ENCODE measurements around the gene ERF.

ERF gene

DNA sequence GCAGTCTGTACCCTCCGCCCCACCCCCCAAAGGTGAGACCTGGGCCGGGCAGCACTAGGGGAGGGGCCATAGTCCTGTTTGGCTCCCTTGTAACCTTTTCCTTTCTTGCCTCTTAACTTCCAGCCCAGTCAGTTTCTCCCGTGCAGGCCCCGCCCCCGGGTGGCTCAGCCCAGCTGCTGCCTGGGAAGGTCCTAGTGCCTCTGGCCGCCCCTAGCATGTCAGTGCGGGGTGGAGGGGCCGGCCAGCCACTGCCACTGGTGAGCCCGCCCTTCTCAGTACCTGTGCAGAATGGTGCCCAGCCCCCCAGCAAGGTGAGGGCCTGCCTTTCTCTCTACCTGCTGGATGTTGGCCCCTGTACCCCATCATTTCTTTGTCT is 36.5 kb upstream of the ERF start:
- TF ChIP-seq, protein P1, sequence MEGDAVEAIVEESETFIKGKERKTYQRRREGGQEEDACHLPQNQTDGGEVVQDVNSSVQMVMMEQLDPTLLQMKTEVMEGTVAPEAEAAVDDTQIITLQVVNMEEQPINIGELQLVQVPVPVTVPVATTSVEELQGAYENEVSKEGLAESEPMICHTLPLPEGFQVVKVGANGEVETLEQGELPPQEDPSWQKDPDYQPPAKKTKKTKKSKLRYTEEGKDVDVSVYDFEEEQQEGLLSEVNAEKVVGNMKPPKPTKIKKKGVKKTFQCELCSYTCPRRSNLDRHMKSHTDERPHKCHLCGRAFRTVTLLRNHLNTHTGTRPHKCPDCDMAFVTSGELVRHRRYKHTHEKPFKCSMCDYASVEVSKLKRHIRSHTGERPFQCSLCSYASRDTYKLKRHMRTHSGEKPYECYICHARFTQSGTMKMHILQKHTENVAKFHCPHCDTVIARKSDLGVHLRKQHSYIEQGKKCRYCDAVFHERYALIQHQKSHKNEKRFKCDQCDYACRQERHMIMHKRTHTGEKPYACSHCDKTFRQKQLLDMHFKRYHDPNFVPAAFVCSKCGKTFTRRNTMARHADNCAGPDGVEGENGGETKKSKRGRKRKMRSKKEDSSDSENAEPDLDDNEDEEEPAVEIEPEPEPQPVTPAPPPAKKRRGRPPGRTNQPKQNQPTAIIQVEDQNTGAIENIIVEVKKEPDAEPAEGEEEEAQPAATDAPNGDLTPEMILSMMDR (conservative IDR thresholded peaks at IDR 0.05; ENCODE audit: low read depth, low read length): no peak
- no peak overlapping the region for H3K4me3 ChIP-seq (ENCODE audit: low read length)
- no peak for DNase-seq (ENCODE audit: low read depth)

- H3K4me3 ChIP-seq (ENCODE audit: low read length): no peak overlapping the region
- no peak for DNase-seq (ENCODE audit: low read depth)
- TF ChIP-seq, protein P1 (conservative IDR thresholded peaks at IDR 0.05; ENCODE audit: low read depth, low read length): peak; percentile 68
These were observed 35.9 kb upstream of the ERF start for GRCh38 chr19:42290523-42291434.

GRCh38 chr19:42290136-42290522 is 35.2 kb upstream of the ERF start:
- no peak overlapping the region for H3K4me3 ChIP-seq (ENCODE audit: low read length)
- TF ChIP-seq, protein P1 (conservative IDR thresholded peaks at IDR 0.05; ENCODE audit: low read depth, low read length): no peak
- DNase-seq (ENCODE audit: low read depth): no peak

- no peak overlapping the region for H3K4me3 ChIP-seq (ENCODE audit: low read length)
- no peak for DNase-seq (ENCODE audit: low read depth)
- TF ChIP-seq, protein P1 (conservative IDR thresholded peaks at IDR 0.05; ENCODE audit: low read depth, low read length): no peak
These were observed 34.7 kb upstream of the ERF start for GRCh38 chr19:42289556-42290041.

DNA sequence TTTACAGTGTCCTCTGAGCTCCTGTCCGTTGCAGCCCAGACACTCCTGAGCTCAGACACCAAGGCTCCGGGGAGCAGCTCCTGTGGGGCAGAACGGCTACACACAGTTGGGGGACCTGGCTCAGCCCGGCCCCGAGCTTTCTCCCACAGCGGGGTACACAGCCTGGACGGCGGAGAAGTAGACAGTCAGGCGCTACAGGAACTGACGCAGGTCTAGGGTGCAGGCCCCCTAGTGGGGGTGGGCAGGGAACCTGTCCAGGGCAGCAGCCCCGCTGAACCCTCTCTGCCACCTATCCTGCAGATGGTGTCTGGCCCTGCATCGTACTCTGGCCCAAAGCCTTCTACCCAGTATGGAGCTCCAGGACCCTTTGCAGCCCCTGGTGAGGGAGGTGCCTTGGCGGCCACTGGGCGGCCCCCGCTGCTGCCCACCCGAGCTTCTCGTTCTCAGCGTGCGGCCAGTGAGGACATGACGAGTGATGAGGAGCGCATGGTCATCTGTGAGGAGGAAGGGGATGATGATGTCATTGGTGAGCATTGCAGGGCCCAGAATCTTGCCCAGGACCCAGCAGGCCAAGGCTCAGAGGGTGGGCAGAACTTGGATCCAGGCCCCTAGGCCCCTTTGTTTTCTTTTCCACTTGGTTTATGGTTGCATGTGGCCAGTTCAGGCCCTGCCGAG is 34.1 kb upstream of the ERF start:
- H3K4me3 ChIP-seq (ENCODE audit: low read length): no peak overlapping the region
- DNase-seq (ENCODE audit: low read depth): no peak
- TF ChIP-seq, protein P1 (conservative IDR thresholded peaks at IDR 0.05; ENCODE audit: low read depth, low read length): peak; percentile 9

DNA sequence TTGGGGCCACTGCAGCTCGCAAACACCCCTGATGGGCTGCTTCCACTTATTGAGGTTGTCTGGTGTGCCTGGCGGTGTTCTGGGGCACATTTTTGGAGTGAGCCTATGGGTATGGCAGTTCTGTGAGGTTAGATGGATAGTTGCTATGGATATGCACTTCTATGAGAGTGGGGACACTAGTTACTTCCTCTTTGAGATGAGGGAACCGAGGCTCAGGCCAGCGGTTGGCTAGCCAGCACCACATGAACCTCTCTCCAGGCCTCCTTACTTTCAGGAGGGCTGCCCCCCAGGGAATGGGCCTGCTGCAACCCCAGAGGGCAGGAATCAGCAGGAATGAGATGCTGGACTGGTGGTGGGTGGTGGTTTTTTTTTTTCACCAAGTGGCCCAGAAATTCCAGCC is 33.5 kb upstream of the ERF start:
- TF ChIP-seq, protein P1 (conservative IDR thresholded peaks at IDR 0.05; ENCODE audit: low read depth, low read length): no peak
- no peak for DNase-seq (ENCODE audit: low read depth)
- H3K4me3 ChIP-seq (ENCODE audit: low read length): no peak overlapping the region

GRCh38 chr19:42287827-42288107 is 32.8 kb upstream of the ERF start:
- TF ChIP-seq, protein P1 (conservative IDR thresholded peaks at IDR 0.05; ENCODE audit: low read depth, low read length): no peak
- no peak overlapping the region for H3K4me3 ChIP-seq (ENCODE audit: low read length)
- DNase-seq (ENCODE audit: low read depth): no peak

All from retinal pigment epithelial cell (primary cell).